ENCODE measurements around the gene LRRC56.
"Not testable (repeated sequence)": the region's sequence is repeated elsewhere in the genome, so short reads cannot be mapped to it uniquely, and the experiment has no call there.

LRRC56 gene

GRCh38 chr11:567629-568292 lies 30.4 kb downstream of the LRRC56 start:
- Histone ChIP-seq H3K4me1 (ENCODE audit: control insufficient read depth in 1 of 2, insufficient read depth in 1 of 2, low read depth in 1 of 2, low read length in 1 of 2) (peaks cover 13 to 18% of the 10 kb centered on the region in 2 experiments), H3K4me3 (ENCODE audit: low read depth in 1 of 2, low read length in 1 of 2) (peak overlapping the region in 1 of 2 experiments; percentile 67), H3K27ac (no peak overlapping the region), H3K27me3 (peaks cover 70% of the 10 kb centered on the region), H3K9me3 (no peaks in the 10 kb centered on the region), H3K36me3 (peaks cover 15% of the 10 kb centered on the region)
- no peak for TF ChIP-seq CTCF (IDR thresholded peaks at IDR 0.05)

- Histone ChIP-seq H3K27me3 (peaks cover 77% of the 10 kb centered on the region), H3K27ac (no peak overlapping the region), H3K9me3 (no peaks in the 10 kb centered on the region), H3K4me1 (ENCODE audit: control insufficient read depth in 1 of 2, insufficient read depth in 1 of 2, low read depth in 1 of 2, low read length in 1 of 2) (peaks cover 13 to 18% of the 10 kb centered on the region in 2 experiments), H3K36me3 (peaks cover 7% of the 10 kb centered on the region), H3K4me3 (ENCODE audit: low read depth in 1 of 2, low read length in 1 of 2) (peak overlapping the region in 1 of 2 experiments; percentile 67)
- no peak for TF ChIP-seq CTCF (IDR thresholded peaks at IDR 0.05)
These were observed 31.2 kb downstream of the LRRC56 start for GRCh38 chr11:568306-569157.

GRCh38 chr11:569158-569885 lies 32.0 kb downstream of the LRRC56 start:
- peak overlapping the region in 1 of 2 experiments; percentile 67 for H3K4me3 ChIP-seq (ENCODE audit: low read depth in 1 of 2, low read length in 1 of 2)
- no peaks in the 10 kb centered on the region for H3K9me3 ChIP-seq
- H3K27ac ChIP-seq = no peak overlapping the region
- TF ChIP-seq CTCF (IDR thresholded peaks at IDR 0.05) = no peak
- no peaks in the 10 kb centered on the region for H3K36me3 ChIP-seq
- H3K27me3 ChIP-seq = peaks cover 85% of the 10 kb centered on the region
- H3K4me1 ChIP-seq (ENCODE audit: control insufficient read depth in 1 of 2, insufficient read depth in 1 of 2, low read depth in 1 of 2, low read length in 1 of 2) = peaks cover 13 to 18% of the 10 kb centered on the region in 2 experiments

- Histone ChIP-seq H3K4me1 (ENCODE audit: control insufficient read depth in 1 of 2, insufficient read depth in 1 of 2, low read depth in 1 of 2, low read length in 1 of 2) (peaks cover 25 to 27% of the 10 kb centered on the region in 2 experiments), H3K4me3 (ENCODE audit: low read depth in 1 of 2, low read length in 1 of 2) (no peak overlapping the region), H3K36me3 (no peaks in the 10 kb centered on the region), H3K9me3 (no peaks in the 10 kb centered on the region), H3K27me3 (peaks cover 89% of the 10 kb centered on the region), H3K27ac (no peak overlapping the region)
- no peak for TF ChIP-seq CTCF (IDR thresholded peaks at IDR 0.05)
These were observed 34.5 kb downstream of the LRRC56 start for GRCh38 chr11:571802-572185.

GRCh38 chr11:573146-573759 lies 35.9 kb downstream of the LRRC56 start:
- H3K36me3 ChIP-seq = no peaks in the 10 kb centered on the region
- no peaks in the 10 kb centered on the region for H3K9me3 ChIP-seq
- H3K27me3 ChIP-seq = peaks cover 74% of the 10 kb centered on the region
- no peak overlapping the region for H3K27ac ChIP-seq
- TF ChIP-seq CTCF (IDR thresholded peaks at IDR 0.05) = no peak
- H3K4me1 ChIP-seq (ENCODE audit: control insufficient read depth in 1 of 2, insufficient read depth in 1 of 2, low read depth in 1 of 2, low read length in 1 of 2) = peaks cover 30 to 36% of the 10 kb centered on the region in 2 experiments
- H3K4me3 ChIP-seq (ENCODE audit: low read depth in 1 of 2, low read length in 1 of 2) = no peak overlapping the region

- H3K4me3 ChIP-seq (ENCODE audit: low read depth in 1 of 2, low read length in 1 of 2) = not testable (repeated sequence)
- peaks cover 28 to 34% of the 10 kb centered on the region in 2 experiments for H3K4me1 ChIP-seq (ENCODE audit: control insufficient read depth in 1 of 2, insufficient read depth in 1 of 2, low read depth in 1 of 2, low read length in 1 of 2)
These were observed 36.8 kb downstream of the LRRC56 start for GRCh38 chr11:574031-574570.

More at GRCh38 chr11:574031-574570, 36.8 kb downstream of the LRRC56 start:
- not testable (repeated sequence) for H3K9me3 ChIP-seq, H3K27ac ChIP-seq, H3K36me3 ChIP-seq
- H3K27me3 ChIP-seq = peaks cover 66% of the 10 kb centered on the region
